ENCODE measurements around the gene ZNF723.
"Not testable (repeated sequence)": the region's sequence is repeated elsewhere in the genome, so short reads cannot be mapped to it uniquely, and the experiment has no call there.

ZNF723 gene

DNA sequence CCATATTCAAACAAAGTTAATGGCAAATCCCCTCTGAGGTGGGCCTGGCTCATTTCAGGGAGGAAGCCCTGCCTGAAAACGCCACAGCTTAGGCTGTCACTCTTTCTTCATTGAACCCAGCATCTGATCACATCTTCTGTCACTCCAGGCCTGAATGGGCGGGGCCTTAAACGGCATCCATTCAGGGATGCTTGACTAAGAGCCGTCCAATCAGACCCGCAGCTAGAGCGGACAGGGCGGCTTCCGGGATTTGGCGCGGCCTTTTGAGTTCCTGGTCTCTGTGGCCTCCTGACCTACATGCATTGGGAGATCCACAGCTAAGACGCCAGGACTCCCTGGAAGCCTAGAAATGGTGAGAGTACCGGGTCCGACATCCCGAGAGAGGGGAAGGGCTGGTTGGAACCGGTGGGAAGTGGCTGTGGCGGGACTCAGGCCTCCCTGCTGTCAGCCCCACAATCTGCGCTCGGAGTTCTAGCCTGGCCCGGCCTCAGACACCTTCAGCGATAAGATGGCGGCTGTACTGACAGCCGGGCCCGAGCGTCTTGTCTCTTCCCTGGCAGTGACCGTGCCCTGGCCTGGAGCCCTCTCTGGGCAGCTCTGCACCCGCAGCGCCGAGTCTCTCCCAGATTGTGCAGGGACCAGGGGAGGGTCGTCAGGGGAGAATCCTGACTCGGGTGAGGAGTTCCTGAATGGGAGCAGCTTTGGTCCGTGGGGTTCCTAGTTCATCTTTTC is at the start of gene ZNF723:
Gene ZNF723, plus strand, starts transcription at position 261 of the 732 bp plus-strand sequence. Its CDS starts 89 bp downstream, at position 350.
- no peak for DNase-seq

DNA sequence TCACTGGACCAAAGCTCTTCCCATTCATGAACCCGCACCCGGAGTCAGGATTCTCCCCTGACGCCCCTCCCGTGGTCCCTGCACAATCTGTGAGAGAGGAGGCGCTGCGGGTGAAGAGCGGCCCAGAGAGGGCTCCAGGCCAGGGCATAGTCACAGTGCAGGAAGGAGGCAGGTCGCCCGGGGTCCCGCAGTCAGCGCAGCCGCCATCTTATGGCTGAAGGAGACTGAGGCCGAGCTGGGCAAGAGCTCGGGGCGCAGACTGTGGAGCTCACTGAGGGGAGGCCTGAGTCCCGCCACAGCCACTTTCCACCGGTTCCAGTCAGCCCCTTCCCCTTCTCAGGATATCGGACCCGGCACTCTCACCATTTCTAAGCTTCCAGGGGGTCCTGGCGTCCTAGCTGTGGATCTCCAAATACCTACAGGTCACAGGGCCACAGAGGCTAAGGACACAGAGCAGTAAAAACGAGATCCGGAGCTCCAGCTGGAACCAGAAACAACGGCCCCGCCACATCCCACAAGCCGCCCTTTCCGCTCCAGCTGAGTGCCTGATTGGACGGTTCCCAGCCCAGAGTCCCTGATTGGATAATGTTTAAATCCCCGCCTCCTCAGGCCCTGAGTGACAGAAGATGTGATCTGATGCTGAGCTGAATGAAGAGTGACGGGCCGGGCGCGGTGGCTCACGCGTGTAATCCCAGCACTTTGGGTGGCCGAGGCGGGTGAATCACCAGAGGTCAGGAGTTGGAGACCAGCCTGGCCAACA is 48.3 kb upstream of the ZNF723 start, which contains the start of gene ZNF99:
Gene ZNF99, minus strand, starts transcription at position 501 of the 760 bp plus-strand sequence. Its CDS starts 135 bp downstream, at position 366.
- DNase-seq = no peak

DNA sequence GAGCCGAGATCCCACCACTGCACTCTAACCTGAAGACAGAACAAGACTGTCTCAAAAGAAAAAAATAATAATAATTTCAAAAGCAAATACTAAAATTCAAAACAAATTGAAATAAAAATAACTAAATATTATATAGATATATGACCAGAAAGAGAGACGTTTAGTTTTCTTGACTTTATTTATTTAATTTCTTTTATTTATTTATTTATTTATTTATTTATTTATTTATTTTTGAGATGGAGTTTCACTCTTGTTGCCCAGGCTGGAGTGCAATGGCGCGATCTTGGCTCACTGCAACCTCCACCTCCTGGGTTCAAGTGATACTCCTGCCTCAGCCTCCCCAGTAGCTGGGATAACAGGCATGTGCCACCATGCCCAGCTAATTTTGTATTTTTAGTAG is 39.2 kb upstream of the ZNF723 start:
- not testable (repeated sequence) for DNase-seq

DNA sequence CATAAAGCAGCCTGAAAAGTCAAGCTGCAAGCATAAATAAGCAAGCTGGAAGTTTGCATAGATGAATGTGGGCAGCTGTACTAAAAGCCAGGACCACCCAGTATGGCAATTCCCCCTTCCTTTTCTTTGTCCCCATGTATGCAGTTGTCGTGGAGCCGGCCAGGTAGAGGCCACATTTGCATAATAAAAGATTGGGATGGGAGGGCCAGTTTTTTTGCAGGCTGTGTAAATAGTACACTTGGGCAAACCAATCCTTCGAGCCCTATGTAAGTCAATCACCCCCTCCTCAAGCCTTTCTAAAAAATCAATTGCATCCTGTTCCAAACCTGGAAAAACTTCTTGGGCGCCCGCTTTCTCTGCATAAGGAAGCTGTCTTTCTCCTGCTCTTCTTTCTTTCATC is 35.1 kb upstream of the ZNF723 start:
- no peak for DNase-seq

DNA sequence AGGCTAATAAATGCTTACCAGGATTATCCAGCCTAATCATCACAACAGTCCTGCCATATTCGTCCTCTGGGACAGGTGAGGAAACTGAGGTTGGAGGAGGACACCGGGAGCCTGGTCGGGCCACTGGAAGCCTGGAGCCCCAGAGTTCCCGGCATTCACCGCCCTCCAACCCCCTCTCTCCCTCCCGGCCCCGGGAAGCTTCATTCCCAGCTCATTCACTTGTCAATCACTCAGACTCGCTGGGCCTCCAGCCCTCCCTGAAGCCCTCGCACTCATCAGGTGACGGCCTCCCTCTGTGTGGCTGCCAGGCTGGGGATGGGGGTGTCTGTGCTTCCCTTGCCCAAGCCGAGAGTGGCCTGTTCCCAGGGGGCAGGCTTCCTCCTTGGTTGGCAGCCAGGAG is 25.7 kb upstream of the ZNF723 start:
- DNase-seq = no peak

DNA sequence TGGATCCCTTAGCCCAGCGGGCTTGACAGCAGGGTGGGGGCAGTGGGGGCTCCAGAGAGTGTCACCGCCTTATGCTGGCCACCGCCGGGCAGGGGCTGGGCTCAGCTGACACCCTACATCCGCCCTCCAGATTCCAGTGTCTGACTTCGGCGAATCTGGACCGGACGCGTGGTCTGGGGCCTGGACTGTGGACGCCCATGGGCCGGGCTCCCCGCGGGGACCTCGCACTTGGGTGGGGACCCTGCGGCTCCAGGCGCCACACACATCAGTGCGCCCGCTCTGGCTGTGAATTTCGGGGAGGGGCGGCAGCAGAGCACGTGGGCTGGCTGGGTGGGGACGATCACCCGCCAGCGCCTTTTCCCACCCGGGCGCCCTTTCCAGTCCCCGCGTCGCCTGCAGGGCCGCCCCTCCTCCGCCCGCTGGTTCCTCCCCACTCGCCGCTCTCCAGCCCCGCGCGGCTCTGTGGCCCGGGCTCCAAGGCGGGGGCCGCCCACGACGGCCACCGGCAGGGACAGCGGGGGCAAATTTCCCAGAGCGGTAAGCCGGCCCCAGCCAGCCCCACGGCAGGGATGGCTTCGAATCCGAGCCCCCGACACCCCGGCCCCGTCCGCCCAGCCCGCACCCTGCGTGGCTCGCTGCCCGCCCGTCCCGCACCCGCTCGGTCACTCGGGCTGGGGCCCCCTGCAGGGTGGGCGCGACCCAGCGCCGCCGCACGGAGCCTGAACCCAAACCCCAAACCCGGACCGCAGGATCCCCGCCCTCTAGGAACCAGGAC is 24.8 kb upstream of the ZNF723 start:
- no peak for DNase-seq

DNA sequence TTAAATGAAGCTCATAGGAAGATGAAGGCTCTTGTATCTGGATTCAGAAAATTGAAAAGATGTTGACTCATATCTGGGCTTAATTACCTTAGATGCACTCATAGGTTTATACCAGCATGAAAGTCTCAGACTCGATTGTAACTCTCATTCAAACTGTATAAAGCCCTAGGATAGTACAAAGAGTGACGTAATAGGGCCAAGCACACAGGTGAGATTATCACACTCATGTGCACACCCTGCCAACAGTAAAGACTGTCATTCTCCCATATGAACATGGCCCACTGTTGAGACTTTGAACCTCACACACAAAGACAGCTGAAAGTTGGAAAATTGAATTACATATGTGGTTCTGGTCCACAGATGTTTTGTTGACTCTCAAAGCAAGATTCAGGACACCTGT is 18.0 kb upstream of the ZNF723 start:
- no peak for DNase-seq

DNA sequence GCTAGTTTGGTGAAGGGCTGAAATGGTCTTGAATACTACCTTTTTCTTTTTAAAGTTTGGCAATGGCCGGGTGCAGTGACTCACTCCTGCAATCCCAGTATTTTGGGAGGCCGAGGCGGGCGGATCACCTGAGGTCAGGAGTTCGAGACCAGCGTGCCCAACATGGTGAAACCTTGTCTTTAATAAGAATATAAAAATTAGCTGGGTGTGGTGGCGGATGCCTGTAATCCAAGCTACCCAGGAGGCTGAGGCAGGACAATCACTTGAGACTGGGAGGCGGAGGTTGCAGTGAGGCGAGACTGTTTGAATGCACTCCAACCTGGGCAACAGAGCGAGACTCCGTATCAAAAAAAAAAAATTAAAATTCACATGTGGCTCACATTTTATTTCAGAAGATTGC is 880 bp upstream of the ZNF723 start:
- no peak for DNase-seq

DNA sequence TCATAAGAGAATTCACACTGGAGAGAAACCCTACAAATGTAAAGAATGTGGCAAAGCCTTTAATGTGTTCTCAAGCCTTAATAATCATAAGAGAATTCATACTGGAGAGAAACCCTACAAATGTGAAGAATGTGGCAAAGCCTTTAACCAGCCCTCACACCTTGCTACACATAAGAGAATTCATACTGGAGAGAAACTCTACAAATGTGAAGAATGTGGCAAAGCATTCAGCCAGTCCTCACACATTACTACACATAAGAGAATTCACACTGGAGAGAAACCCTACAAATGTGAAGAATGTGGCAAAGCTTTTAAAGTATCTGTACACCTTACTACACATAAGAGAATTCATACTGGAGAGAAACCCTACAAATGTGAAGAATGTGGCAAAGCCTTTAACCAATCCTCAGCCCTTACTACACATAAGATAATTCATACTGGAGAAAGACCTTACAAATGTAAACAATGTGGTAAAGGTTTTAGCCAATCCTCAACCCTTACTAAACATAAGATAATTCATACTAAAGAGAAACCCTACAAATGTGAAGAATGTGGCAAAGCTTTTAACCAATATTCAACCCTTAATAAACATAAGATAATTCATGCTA is 25.7 kb downstream of the ZNF723 start:
- DNase-seq = not testable (repeated sequence)

DNA sequence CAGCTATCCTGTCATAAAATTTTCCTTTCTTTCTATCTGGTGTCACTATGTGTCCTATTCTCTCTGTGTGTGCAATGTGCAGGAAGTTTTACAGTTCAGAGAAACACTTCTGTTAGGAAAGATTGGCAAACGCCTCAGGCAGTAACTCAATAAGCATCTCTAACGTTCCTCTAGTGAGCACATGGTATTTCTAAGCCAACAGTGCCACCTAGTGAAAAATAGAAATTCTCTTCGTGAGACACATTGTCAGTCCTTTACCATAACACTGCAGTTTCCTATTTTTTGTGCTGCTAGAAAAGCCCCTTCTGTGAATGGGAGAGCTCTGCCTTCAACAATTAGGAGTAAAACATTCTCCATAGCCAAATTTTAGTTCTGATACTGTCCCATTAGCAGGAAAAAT is 50.7 kb downstream of the ZNF723 start:
- peak; percentile 61 for DNase-seq

DNA sequence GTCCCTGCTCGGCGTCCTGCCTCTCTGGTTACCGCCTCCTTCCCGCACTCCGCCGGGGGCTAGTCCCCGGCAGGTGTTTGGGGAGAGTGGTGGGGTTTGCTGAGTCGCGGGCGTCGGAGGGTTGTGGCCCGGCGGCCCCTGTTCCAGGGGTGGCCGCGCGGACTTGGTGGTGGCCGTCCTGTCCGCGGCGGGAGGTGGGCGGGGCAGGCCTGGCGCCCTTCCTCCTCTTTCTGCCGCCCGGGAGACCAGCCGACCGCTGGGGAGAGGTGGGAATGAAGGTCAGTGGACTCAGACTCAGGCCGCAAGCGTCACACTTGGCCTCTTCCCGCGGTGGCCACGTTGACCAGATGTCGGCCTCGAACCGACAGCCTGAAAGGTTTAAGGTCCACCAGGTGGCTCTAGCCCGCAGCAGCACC is 61.8 kb downstream of the ZNF723 start:
- DNase-seq = no peak

DNA sequence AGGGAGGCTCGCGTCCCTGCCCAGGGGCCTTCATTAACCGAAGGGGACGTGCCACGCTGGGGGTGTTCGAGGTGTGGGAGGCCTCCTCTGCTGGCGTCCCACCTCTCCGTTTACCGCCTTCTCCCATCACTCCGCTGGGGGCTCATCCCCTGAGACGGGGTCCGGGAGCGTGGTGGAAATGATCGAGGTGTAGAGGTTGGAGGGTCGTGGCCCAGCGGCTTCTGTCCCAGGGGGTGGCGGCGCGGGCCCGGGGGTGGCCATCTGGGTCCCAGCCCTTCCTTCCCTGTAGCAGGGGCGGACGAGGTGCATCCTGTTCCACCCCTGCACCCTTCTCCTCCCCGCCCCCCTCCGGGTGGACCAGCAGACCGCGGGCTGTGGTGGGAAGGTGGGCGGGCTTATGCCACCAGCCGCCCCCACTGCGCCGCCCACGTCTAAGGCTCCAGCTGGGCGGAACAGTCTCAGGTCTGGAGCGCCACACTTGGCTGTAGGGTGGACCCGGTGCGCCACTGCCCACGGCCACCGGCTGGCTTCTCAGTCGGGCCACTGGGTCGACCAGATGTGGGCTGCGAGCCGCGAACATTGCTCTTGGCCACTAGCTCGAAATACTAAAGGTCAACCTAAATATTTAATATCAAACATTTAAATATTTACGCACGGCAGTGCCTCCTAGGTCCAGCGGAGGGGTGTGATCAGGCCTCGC is 69.5 kb downstream of the ZNF723 start:
- no peak for DNase-seq
